LNCaP clone FGC (cell line): ENCODE measurements around the gene DAG1.

Source experiments
- DNase-seq: peaks from one replicate; pipeline ENCODE4 v3.0.0-alpha.2; 2011; ENCODE audit warnings: low read depth
- H3K4me3 ChIP-seq: 2 replicates; pipeline ENCODE4 v1.5.1; 2011; ENCODE audit warnings: mild to moderate bottlenecking, low read depth, low read length, control low read depth
- TF ChIP-seq, protein P1 (sequence below): IDR thresholded peaks from 2 replicates; pipeline ENCODE4 v1.5.1; 2012; ENCODE audit warnings: mild to moderate bottlenecking; ENCODE audit not compliant: control insufficient read depth, insufficient read depth; ENCODE audit errors: extremely low read depth

DAG1 gene

GRCh38 chr3:49533031-49533430, 63.0 kb downstream of the DAG1 start:
- no peak for DNase-seq
- TF ChIP-seq, protein P1, sequence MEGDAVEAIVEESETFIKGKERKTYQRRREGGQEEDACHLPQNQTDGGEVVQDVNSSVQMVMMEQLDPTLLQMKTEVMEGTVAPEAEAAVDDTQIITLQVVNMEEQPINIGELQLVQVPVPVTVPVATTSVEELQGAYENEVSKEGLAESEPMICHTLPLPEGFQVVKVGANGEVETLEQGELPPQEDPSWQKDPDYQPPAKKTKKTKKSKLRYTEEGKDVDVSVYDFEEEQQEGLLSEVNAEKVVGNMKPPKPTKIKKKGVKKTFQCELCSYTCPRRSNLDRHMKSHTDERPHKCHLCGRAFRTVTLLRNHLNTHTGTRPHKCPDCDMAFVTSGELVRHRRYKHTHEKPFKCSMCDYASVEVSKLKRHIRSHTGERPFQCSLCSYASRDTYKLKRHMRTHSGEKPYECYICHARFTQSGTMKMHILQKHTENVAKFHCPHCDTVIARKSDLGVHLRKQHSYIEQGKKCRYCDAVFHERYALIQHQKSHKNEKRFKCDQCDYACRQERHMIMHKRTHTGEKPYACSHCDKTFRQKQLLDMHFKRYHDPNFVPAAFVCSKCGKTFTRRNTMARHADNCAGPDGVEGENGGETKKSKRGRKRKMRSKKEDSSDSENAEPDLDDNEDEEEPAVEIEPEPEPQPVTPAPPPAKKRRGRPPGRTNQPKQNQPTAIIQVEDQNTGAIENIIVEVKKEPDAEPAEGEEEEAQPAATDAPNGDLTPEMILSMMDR, result no peak

DNA sequence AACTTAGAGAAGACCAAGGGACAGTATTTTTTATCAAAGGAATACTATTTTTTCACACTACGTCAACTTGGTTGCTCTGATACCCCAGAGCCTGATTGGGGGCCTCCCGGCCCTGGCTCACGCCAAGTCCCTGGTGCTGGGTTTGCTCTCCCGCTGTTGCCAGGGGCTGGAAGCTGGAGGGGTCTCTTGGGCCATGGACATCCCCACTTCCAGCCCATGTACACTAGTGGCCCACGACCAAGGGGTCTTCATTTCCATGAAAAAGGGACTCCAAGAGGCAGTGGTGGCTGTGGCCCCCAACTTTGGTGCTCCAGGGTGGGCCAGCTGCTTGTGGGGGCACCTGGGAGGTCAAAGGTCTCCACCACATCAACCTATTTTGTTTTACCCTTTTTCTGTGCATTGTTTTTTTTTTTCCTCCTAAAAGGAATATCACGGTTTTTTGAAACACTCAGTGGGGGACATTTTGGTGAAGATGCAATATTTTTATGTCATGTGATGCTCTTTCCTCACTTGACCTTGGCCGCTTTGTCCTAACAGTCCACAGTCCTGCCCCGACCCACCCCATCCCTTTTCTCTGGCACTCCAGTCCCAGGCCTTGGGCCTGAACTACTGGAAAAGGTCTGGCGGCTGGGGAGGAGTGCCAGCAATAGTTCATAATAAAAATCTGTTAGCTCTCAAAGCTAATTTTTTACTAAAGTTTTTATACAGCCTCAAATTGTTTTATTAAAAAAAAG, 63.9 kb downstream of the DAG1 start:
- no peak overlapping the region for H3K4me3 ChIP-seq
- TF ChIP-seq, protein P1, result no peak
- no peak for DNase-seq

More at GRCh38 chr3:49533031-49533430, 63.0 kb downstream of the DAG1 start:
- no peak overlapping the region for H3K4me3 ChIP-seq

- TF ChIP-seq, protein P1, result no peak
- no peak overlapping the region for H3K4me3 ChIP-seq
- no peak for DNase-seq
Observed at GRCh38 chr3:49534581-49535441, 64.7 kb downstream of the DAG1 start.

DNA sequence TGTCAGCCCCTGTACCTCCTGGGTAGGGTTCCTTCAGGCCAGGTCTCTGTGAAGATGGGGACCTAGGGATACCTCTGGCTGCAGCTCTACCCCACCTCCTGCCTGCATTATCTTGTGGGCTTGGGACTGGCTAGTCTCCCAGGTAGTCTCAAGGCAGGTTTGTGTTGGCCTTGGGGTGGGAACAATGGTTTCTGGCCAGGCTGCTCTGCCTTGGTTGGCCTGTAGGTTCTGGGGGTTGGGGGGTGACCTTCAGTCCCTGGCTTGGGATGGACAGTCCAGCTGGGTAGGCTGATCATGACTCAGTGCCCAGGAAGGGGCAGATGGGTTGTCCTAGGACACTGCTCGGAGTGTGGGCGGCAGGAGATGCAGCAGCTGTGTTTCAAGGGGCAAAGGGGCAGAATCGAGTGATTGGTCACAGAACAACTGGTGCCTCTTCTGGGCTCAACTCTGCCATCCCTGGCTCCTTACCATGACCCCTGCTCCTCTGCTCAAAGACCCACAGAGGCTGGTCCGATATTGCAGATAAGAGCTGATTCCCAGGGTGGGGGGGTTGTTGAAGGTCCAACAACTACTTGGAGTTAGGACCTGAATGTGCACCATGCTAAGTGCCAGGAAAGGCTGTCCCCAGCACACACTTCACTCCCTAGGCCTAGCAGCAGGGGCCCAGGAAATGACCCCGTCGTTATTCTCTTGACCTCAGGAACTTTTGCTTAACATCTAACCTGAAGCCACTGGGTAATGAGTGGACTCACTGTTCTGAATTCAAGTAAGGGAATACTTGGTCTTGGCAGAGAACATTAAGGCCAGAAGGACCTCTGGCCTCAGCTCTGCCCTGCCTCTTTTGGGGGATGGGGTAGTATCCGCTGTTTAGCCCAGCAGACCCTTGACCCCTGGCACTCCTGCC, 66.2 kb downstream of the DAG1 start:
- H3K4me3 ChIP-seq, result no peak overlapping the region
- DNase-seq, result no peak
- TF ChIP-seq, protein P1, result no peak

DNA sequence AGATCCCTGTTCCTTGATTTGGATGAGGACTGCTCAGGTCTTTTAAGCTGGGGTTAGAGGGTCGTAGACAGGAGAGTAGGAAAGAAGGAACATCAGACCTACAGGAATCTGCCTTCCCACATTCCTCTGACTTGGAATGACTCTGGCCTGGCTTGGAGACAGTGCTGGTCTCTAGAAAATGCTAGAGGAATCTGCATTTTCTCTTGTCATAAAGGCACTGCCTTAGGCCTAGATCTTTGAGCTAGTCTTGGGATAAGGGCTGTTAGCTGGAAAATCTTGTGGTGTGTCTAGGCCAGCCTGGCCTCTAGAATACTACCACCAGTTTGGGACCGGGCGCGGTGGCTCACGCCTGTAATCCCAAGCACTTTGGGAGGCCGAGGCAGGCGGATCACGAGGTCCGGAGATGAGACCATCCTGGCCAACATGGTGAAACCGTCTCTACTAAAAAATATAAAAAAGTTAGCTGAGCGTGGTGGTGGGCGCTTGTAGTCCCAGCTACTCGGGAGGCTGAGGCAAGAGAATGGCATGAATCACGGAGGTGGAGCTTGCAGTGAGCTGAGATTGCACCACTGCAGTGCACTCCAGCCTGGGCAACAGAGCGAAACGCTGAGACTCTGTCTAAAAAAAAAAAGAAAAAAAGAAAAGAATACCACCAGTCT, 66.9 kb downstream of the DAG1 start:
- TF ChIP-seq, protein P1, result no peak
- DNase-seq, result no peak
- no peak overlapping the region for H3K4me3 ChIP-seq
